B cell (primary cell): ENCODE measurements around the gene FRMD4A. TPM values are rescaled to one million over a fixed set of nuclear protein-coding genes. Genes with fewer than 3 reads are reported as not detected.
A peak's percentile ranks its signal among the peaks of the same experiment; 100 is the strongest.

Source experiments
- ATAC-seq: fragments of 200-7000 bp; cut with Tn5 transposase; one replicate; pipeline ENCODE4 v1.10.0; 2021; ENCODE audit warnings: low read depth, mild to moderate bottlenecking, moderate number of reproducible peaks, moderate library complexity
- CTCF ChIA-PET: fragments of 350-600 bp; sonication (Branson Sonifier 250); formaldehyde crosslinking; loops from one replicate; lab custom pipeline; 2021; ENCODE audit warnings: antibody characterized with exemption, inconsistent platforms; lab: Charles Lee
- POLR2A ChIA-PET: fragments of 350-600 bp; sonication (Branson Sonifier 250); formaldehyde crosslinking; loops from one replicate; lab custom pipeline; 2021; ENCODE audit warnings: antibody characterized with exemption; lab: Charles Lee
- DNase-seq: peaks from one replicate; pipeline ENCODE4 v3.0.0; 2013
- H2AFZ ChIP-seq: 2 replicates; pipeline ENCODE4 v1.6.1; 2012; ENCODE audit warnings: mild to moderate bottlenecking, low read depth, low read length; ENCODE audit not compliant: insufficient read depth, poor library complexity, severe bottlenecking
- H3K27ac ChIP-seq, 2 donors: 1 replicate in 1 of 2; 2 replicates in 1 of 2; pipeline ENCODE4 v1.5.1; 2012 to 2013; ENCODE audit warnings: low read length in 2 of 2, mild to moderate bottlenecking in 2 of 2, moderate library complexity in 1 of 2
- H3K27me3 ChIP-seq, 4 experiments: fragments of 200-600 bp in 1 of 4; sonication (generic) in 1 of 4; replicated peaks in 1 of 4; 1 replicate in 2 of 4; 2 replicates in 2 of 4; pipeline versions ENCODE4 v1.6.1 to v1.7.0; 2013 to 2016; ENCODE audit warnings: low read length in 3 of 4, mild to moderate bottlenecking in 2 of 4, mixed read lengths in 1 of 4, moderate library complexity in 1 of 4; ENCODE audit not compliant: insufficient read depth in 4 of 4, control insufficient read depth in 3 of 4; ENCODE audit errors: control extremely low read depth in 1 of 4
- H3K36me3 ChIP-seq, 2 experiments: replicated peaks in 1 of 2; 1 replicate in 1 of 2; 2 replicates in 1 of 2; pipeline versions ENCODE4 v1.6.1 to v1.7.1; 2013; ENCODE audit warnings: low read length in 1 of 2; ENCODE audit not compliant: insufficient read depth in 2 of 2, control insufficient read depth in 1 of 2; ENCODE audit errors: control extremely low read depth in 1 of 2, extremely low read depth in 1 of 2
- H3K4me1 ChIP-seq, 2 donors: fragments of 200-600 bp in 1 of 2; sonication (generic) in 1 of 2; 1 replicate in 1 of 2; 2 replicates in 1 of 2; pipeline versions ENCODE4 v1.5.1 to v1.6.1; 2013 to 2017; ENCODE audit warnings: low read length in 2 of 2; ENCODE audit not compliant: control insufficient read depth in 2 of 2, insufficient read depth in 2 of 2
- H3K4me2 ChIP-seq: replicated peaks from 2 replicates; pipeline ENCODE3; 2012; ENCODE audit warnings: mild to moderate bottlenecking, low read depth, low read length; ENCODE audit not compliant: poor library complexity, severe bottlenecking
- H3K4me3 ChIP-seq, 5 experiments: fragments of 200-600 bp in 1 of 5; sonication (generic) in 1 of 5; 1 replicate in 3 of 5; 2 replicates in 2 of 5; pipeline versions ENCODE4 v1.5.1 to v1.7.0; 2011 to 2016; ENCODE audit warnings: low read length in 4 of 5, mild to moderate bottlenecking in 4 of 5, low read depth in 2 of 5, control low read depth in 1 of 5, moderate library complexity in 1 of 5; ENCODE audit not compliant: insufficient read depth in 1 of 5; ENCODE audit errors: control extremely low read depth in 1 of 5, extremely low read depth in 1 of 5
- H3K79me2 ChIP-seq: fragments of 200-600 bp; sonication (generic); one replicate; pipeline ENCODE4 v1.6.0; 2016; ENCODE audit warnings: low read length; ENCODE audit not compliant: control insufficient read depth, insufficient read depth
- H3K9ac ChIP-seq: fragments of 200-600 bp; sonication (generic); 2 replicates; pipeline ENCODE4 v1.6.1; 2017; ENCODE audit warnings: mild to moderate bottlenecking, low read length, moderate library complexity
- H3K9me3 ChIP-seq, 3 donors: one replicate each; pipeline versions ENCODE4 v1.6.1 to v1.7.1; 2013; ENCODE audit warnings: low read length in 2 of 3; ENCODE audit not compliant: control insufficient read depth in 2 of 3, insufficient read depth in 1 of 3; ENCODE audit errors: control extremely low read depth in 1 of 3
- H4K20me1 ChIP-seq: 2 replicates; pipeline ENCODE4 v1.6.0; 2012; ENCODE audit warnings: mild to moderate bottlenecking, low read length; ENCODE audit not compliant: insufficient read depth, control insufficient read depth, poor library complexity, severe bottlenecking
- H3K27ac Mint-ChIP-seq: one replicate; pipeline ENCODE4 v1.8.0; 2021; ENCODE audit warnings: mixed read lengths
- H3K27me3 Mint-ChIP-seq: one replicate; pipeline ENCODE4 v1.8.0; 2021; ENCODE audit warnings: mixed read lengths
- H3K4me1 Mint-ChIP-seq: one replicate; pipeline ENCODE4 v1.8.0; 2021; ENCODE audit warnings: mixed read lengths
- H3K4me3 Mint-ChIP-seq: one replicate; pipeline ENCODE4 v1.8.0; 2021; ENCODE audit warnings: mixed read lengths
- H3K9me3 Mint-ChIP-seq: one replicate; pipeline ENCODE4 v1.8.0; 2022; ENCODE audit warnings: mixed read lengths; ENCODE audit not compliant: insufficient read depth
- EZH2 ChIP-seq: IDR thresholded peaks from 2 replicates; pipeline ENCODE4 v1.6.1; 2012; ENCODE audit warnings: borderline replicate concordance, low read depth, mild to moderate bottlenecking, moderate library complexity, low read length; ENCODE audit not compliant: insufficient read depth, poor library complexity, severe bottlenecking
- WGBS: methylation state at CpG from one replicate; pipeline ENCODE4 v1.1.5; 2013; ENCODE audit warnings: missing lambda C conversion rate; ENCODE audit not compliant: insufficient coverage; 5-methylcytosine and 5-hydroxymethylcytosine counted together
- intact Hi-C: fragments of 100-400 bp; cut with micrococcal nuclease; formaldehyde crosslinking; loops from one replicate; pipeline ENCODE4 v1.10.0; 2022
- polyA plus RNA-seq: library from polyadenylated mRNA; depleted of rRNA; stranded (reverse); fragments of >200 nt; gene quantifications from 2 replicates; pipeline ENCODE4 v1.2.3, GENCODE V29; 2012
- total RNA-seq, 2 donors: library from RNA; stranded (reverse); fragments of 120-200 nt in 1 of 2; gene quantifications; 1 replicate in 1 of 2; 2 replicates in 1 of 2; pipeline versions ENCODE4 v1.2.3 to v1.2.4, GENCODE V29; 2013 to 2022
- TF ChIP-seq, protein P1 (sequence below): fragments of 200-600 bp; IDR thresholded peaks from one replicate; pipeline ENCODE4 v1.8.0; 2022; ENCODE audit warnings: antibody characterized with exemption, mild to moderate bottlenecking

FRMD4A gene
- total and polyA plus RNA-seq, 2 donors (not counting 1 experiment from before 2014, with no cell fraction given): 0.76 to 3.4 TPM

DNA sequence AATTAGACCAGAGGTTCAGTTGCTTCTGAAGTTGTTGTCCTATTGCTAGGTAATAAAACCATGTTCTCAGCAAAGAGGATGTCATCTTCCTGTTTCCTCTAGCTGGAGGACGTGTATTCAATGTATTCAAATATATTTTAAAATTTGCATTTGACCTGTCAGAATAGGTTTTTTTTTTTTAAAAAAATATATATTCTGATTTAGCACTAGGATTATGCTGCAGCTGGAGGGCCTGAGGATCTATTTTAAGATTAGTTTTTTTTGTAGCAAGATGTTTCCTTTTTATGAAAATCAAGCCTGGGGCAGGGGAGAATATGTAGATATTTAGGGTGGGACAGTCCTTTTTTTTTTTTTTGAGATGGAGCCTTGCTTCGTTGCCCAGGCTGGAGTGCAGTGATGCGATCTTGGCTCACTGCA is 337.0 kb downstream of the FRMD4A start:
- H4K20me1 ChIP-seq: no peaks in the 10 kb centered on the region
- ATAC-seq (peak; percentile 63), DNase-seq (peak; percentile 69)
- ChIA-PET POLR2A (no interaction called here), CTCF (interaction anchor here (0.7 to 1.2 kb wide), 6 partner anchors 12 to 334 kb away, joined by 3 to 6 read pairs (median 4); no protein-coding TSS in a partner anchor)
- no peaks in the 10 kb centered on the region for H3K27me3 Mint-ChIP-seq
- peaks cover 25 to 29% of the 10 kb centered on the region in 2 donors for H3K4me1 ChIP-seq
- peaks cover 46% of the 10 kb centered on the region for H3K4me1 Mint-ChIP-seq
- H3K4me3 ChIP-seq: peak overlapping the region in 1 of 5 experiments; percentile 37
- peak overlapping the region; percentile 81 for H3K27ac Mint-ChIP-seq
- no peaks in the 10 kb centered on the region for H3K79me2 ChIP-seq
- no peaks in the 10 kb centered on the region for H3K27me3 ChIP-seq
- H3K4me3 Mint-ChIP-seq: peak overlapping the region; percentile 46
- H3K36me3 ChIP-seq: no peaks in the 10 kb centered on the region
- no peak overlapping the region for H2AFZ ChIP-seq
- WGBS: no CpG with 5 or more reads among the region's 3 CpGs
- peak overlapping the region; percentile 67 to 78 for H3K27ac ChIP-seq
- peaks cover 0 to 2% (median 0%) of the 10 kb centered on the region in 3 donors for H3K9me3 ChIP-seq
- no peak for TF ChIP-seq EZH2
- TF ChIP-seq, protein P1, sequence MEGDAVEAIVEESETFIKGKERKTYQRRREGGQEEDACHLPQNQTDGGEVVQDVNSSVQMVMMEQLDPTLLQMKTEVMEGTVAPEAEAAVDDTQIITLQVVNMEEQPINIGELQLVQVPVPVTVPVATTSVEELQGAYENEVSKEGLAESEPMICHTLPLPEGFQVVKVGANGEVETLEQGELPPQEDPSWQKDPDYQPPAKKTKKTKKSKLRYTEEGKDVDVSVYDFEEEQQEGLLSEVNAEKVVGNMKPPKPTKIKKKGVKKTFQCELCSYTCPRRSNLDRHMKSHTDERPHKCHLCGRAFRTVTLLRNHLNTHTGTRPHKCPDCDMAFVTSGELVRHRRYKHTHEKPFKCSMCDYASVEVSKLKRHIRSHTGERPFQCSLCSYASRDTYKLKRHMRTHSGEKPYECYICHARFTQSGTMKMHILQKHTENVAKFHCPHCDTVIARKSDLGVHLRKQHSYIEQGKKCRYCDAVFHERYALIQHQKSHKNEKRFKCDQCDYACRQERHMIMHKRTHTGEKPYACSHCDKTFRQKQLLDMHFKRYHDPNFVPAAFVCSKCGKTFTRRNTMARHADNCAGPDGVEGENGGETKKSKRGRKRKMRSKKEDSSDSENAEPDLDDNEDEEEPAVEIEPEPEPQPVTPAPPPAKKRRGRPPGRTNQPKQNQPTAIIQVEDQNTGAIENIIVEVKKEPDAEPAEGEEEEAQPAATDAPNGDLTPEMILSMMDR: no peak
- intact Hi-C loops: loop anchor here (10.0 kb wide), 2 partner anchors 69 to 209 kb away; no protein-coding TSS in a partner anchor
- peak overlapping the region; percentile 60 for H3K4me2 ChIP-seq
- H3K9ac ChIP-seq: peak overlapping the region; percentile 25
- H3K9me3 Mint-ChIP-seq: no peaks in the 10 kb centered on the region

DNA sequence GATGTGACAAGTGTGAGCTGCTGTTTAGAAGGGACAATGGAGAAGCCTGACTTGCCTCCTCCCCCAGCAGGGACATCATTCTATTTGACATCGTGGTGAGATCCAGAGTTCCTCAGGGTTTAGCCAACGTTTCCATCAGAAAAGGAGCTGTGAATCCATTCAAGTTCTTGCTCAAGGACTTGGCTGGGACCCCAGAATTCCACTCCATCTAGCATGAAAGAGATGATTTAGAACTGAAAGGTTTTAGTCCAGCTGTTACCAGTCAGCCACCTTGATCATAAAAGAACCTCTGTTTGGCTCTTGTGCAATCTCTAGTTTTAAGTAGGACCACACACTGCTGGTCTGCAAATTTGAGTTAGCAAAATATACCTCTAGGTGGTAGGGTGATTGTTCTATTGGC is 337.6 kb downstream of the FRMD4A start:
- no peaks in the 10 kb centered on the region for H3K9me3 Mint-ChIP-seq
- Histone ChIP-seq H3K9me3 (no peaks in the 10 kb centered on the region), H3K4me3 (peak overlapping the region in 1 of 5 experiments; percentile 37), H3K4me2 (peak overlapping the region; percentile 60), H3K79me2 (no peaks in the 10 kb centered on the region), H3K27ac (peak overlapping the region; percentile 67 to 78), H3K27me3 (no peaks in the 10 kb centered on the region), H3K4me1 (peaks cover 25 to 29% of the 10 kb centered on the region in 2 donors), H3K9ac (peak overlapping the region; percentile 25), H4K20me1 (no peaks in the 10 kb centered on the region), H2AFZ (no peak overlapping the region), H3K36me3 (no peaks in the 10 kb centered on the region)
- no peak for TF ChIP-seq EZH2
- H3K4me3 Mint-ChIP-seq: peak overlapping the region; percentile 41
- ChIA-PET POLR2A (interaction anchor here (0.6 kb wide), 1 partner anchor 11 kb away, joined by 3 read pairs; no protein-coding TSS in a partner anchor), CTCF (interaction anchor here (0.6 to 1.2 kb wide), 6 partner anchors 9 to 333 kb away, joined by 3 to 6 read pairs (median 3); no protein-coding TSS in a partner anchor)
- intact Hi-C loops: loop anchor here (10.0 kb wide), 2 partner anchors 68 to 208 kb away; no protein-coding TSS in a partner anchor
- H3K4me1 Mint-ChIP-seq: peaks cover 46% of the 10 kb centered on the region
- ATAC-seq (no peak), DNase-seq (peak; percentile 14)
- H3K27ac Mint-ChIP-seq: peak overlapping the region; percentile 81
- 33% methylated on average over 1 of the region's 2 CpGs for WGBS
- no peaks in the 10 kb centered on the region for H3K27me3 Mint-ChIP-seq
